Measurements from ENCODE around the gene FUNDC1.

Gene FUNDC1

GRCh38 chrX:44483965-44484606 lies 58.6 kb downstream of the FUNDC1 start:
- no peak for DNase-seq (ENCODE audit: low read depth)
- H3K4me3 ChIP-seq (ENCODE audit: low read length) = no peak overlapping the region
- TF ChIP-seq CTCF (conservative IDR thresholded peaks at IDR 0.05; ENCODE audit: low read length) = no peak

- DNase-seq (ENCODE audit: low read depth) = no peak
- H3K4me3 ChIP-seq (ENCODE audit: low read length) = no peak overlapping the region
- TF ChIP-seq CTCF (conservative IDR thresholded peaks at IDR 0.05; ENCODE audit: low read length) = no peak
Measured at GRCh38 chrX:44482575-44482974, 60.1 kb downstream of the FUNDC1 start.

DNA sequence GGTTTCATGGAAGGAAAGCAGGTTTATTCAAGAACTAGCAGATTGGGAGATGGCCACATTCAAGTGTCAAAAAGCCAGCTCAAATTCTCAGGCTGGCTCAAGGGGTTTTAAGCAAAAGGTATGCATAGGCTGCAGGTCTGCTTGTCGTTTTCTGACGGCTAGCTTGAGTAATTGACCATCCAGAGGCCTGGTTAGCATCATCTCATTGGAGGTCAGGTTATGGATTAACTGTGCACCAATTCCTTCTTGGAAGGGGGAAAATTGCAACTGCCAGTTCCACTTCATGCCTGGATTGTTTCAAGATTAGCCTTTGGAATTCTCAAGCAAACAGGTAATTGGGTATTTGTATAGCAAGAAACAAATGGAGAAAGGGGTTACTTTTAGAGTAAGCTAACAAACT lies 62.1 kb downstream of the FUNDC1 start:
- no peak for TF ChIP-seq CTCF (conservative IDR thresholded peaks at IDR 0.05; ENCODE audit: low read length)
- H3K4me3 ChIP-seq (ENCODE audit: low read length) = no peak overlapping the region
- no peak for DNase-seq (ENCODE audit: low read depth)

DNA sequence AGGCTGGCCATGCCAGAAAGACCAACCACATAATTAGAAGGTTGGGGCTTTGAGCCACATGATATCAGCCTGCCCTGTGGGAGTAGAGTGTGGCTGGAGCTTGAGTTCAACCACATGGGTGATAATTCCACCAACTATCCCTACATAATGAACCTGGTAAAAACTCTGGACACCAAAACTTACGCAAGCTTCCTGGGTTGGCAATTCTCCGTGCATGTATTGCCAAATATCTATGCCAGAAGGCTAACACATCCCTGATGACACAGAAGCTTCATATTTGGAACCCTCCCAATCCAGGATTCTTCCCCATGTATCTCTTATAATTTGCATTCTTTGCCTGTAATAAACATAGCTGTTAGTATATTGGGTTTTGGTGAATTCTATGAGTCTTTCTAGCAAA lies 68.2 kb downstream of the FUNDC1 start:
- H3K4me3 ChIP-seq (ENCODE audit: low read length) = no peak overlapping the region
- TF ChIP-seq CTCF (conservative IDR thresholded peaks at IDR 0.05; ENCODE audit: low read length) = no peak
- DNase-seq (ENCODE audit: low read depth) = peak; percentile 85

Data from AG10803 (cell line).